Fibroblast of lung (primary cell): ENCODE measurements around the gene PCDH9. TPM values are rescaled to one million over a fixed set of nuclear protein-coding genes. Genes with fewer than 3 reads are reported as not detected.
A peak's percentile ranks its signal among the peaks of the same experiment; 100 is the strongest.

ENCODE experiments used
- DNase-seq, 2 donors: peaks; one replicate each; pipeline versions ENCODE4 v3.0.0 to v3.0.0-alpha.2; 2010; ENCODE audit warnings: low read depth in 2 of 2
- H2AFZ ChIP-seq: 2 replicates; pipeline ENCODE4 v1.5.1; 2012; ENCODE audit warnings: low read length, control low read depth, inconsistent platforms
- H3K27ac ChIP-seq: 2 replicates; pipeline ENCODE4 v1.5.1; 2011; ENCODE audit warnings: low read length, control low read depth; ENCODE audit not compliant: insufficient read depth
- H3K27me3 ChIP-seq: 2 replicates; pipeline ENCODE4 v1.5.1; 2011; ENCODE audit warnings: mild to moderate bottlenecking, low read length; ENCODE audit not compliant: control insufficient read depth, insufficient read depth
- H3K36me3 ChIP-seq: 2 replicates; pipeline ENCODE4 v1.5.1; 2011; ENCODE audit warnings: low read length; ENCODE audit not compliant: control insufficient read depth, insufficient read depth
- H3K4me1 ChIP-seq: 2 replicates; pipeline ENCODE4 v1.5.1; 2011; ENCODE audit warnings: low read length; ENCODE audit not compliant: control insufficient read depth, insufficient read depth; ENCODE audit errors: extremely low read depth
- H3K4me2 ChIP-seq: 2 replicates; pipeline ENCODE4 v1.5.1; 2011; ENCODE audit warnings: low read length, control low read depth; ENCODE audit not compliant: insufficient read depth; ENCODE audit errors: extremely low read depth
- H3K4me3 ChIP-seq, 4 experiments: fragments of 200-600 bp in 1 of 4; sonication (generic) in 1 of 4; replicated peaks in 1 of 4; 2 replicates each; pipeline ENCODE4 v1.5.1; 2011 to 2016; ENCODE audit warnings: low read length in 4 of 4, low read depth in 3 of 4, mild to moderate bottlenecking in 3 of 4, control low read depth in 2 of 4, inconsistent platforms in 1 of 4, mixed read lengths in 1 of 4; ENCODE audit not compliant: insufficient read depth in 1 of 4; ENCODE audit errors: control extremely low read depth in 1 of 4
- H3K79me2 ChIP-seq: 2 replicates; pipeline ENCODE4 v1.5.1; 2012; ENCODE audit warnings: mild to moderate bottlenecking, low read length, inconsistent platforms; ENCODE audit not compliant: control insufficient read depth, insufficient read depth
- H3K9ac ChIP-seq: 2 replicates; pipeline ENCODE4 v1.5.1; 2011; ENCODE audit warnings: mild to moderate bottlenecking, low read length, control low read depth; ENCODE audit not compliant: insufficient read depth
- H3K9me3 ChIP-seq: 2 replicates; pipeline ENCODE4 v1.5.1; 2012; ENCODE audit warnings: low read depth, low read length; ENCODE audit not compliant: control insufficient read depth, insufficient read depth
- H4K20me1 ChIP-seq: 2 replicates; pipeline ENCODE4 v1.5.1; 2011; ENCODE audit warnings: low read length; ENCODE audit not compliant: control insufficient read depth, insufficient read depth; ENCODE audit errors: extremely low read depth
- EZH2 ChIP-seq: IDR thresholded peaks from 2 replicates; pipeline ENCODE4 v1.5.1; 2012; ENCODE audit warnings: low read length, control low read depth, mild to moderate bottlenecking; ENCODE audit errors: missing control alignments
- polyA plus RNA-seq, 2 donors: library from polyadenylated mRNA; depleted of rRNA in 1 of 2; stranded (reverse) in 1 of 2; unstranded in 1 of 2; fragments of >200 nt; gene quantifications; 2 replicates each; pipeline ENCODE4 v1.2.1, GENCODE V29; 2011 to 2012; ENCODE audit warnings: missing spikeins in 1 of 2
- total RNA-seq: library from RNA; depleted of rRNA; stranded (reverse); fragments of >200 nt; gene quantifications from 2 replicates; pipeline ENCODE4 v1.2.1, GENCODE V29; 2014
- TF ChIP-seq, protein P1 (sequence below), 2 donors: IDR thresholded peaks in 1 of 2; conservative IDR thresholded peaks in 1 of 2; 1 replicate in 1 of 2; 2 replicates in 1 of 2; pipeline ENCODE4 v1.5.1; 2011 to 2012; ENCODE audit warnings: low read length in 2 of 2, control low read depth in 1 of 2, inconsistent platforms in 1 of 2, low read depth in 1 of 2, mild to moderate bottlenecking in 1 of 2

The PCDH9 gene
- total and polyA plus RNA-seq, 2 donors (not counting 1 experiment from before 2014, with no cell fraction given): 0.50 to 0.67 TPM

GRCh38 chr13:67148161-67148571, 82.0 kb downstream of the PCDH9 start:
- Histone ChIP-seq H3K27ac (no peak overlapping the region), H3K79me2 (no peaks in the 10 kb centered on the region), H3K27me3 (no peaks in the 10 kb centered on the region), H3K9me3 (no peaks in the 10 kb centered on the region), H3K36me3 (no peaks in the 10 kb centered on the region), H3K4me3 (peak overlapping the region in 1 of 4 experiments; percentile 29), H3K4me1 (no peaks in the 10 kb centered on the region), H3K9ac (no peak overlapping the region), H4K20me1 (no peaks in the 10 kb centered on the region), H3K4me2 (no peak overlapping the region), H2AFZ (no peak overlapping the region)
- no peak for TF ChIP-seq EZH2
- TF ChIP-seq, protein P1, sequence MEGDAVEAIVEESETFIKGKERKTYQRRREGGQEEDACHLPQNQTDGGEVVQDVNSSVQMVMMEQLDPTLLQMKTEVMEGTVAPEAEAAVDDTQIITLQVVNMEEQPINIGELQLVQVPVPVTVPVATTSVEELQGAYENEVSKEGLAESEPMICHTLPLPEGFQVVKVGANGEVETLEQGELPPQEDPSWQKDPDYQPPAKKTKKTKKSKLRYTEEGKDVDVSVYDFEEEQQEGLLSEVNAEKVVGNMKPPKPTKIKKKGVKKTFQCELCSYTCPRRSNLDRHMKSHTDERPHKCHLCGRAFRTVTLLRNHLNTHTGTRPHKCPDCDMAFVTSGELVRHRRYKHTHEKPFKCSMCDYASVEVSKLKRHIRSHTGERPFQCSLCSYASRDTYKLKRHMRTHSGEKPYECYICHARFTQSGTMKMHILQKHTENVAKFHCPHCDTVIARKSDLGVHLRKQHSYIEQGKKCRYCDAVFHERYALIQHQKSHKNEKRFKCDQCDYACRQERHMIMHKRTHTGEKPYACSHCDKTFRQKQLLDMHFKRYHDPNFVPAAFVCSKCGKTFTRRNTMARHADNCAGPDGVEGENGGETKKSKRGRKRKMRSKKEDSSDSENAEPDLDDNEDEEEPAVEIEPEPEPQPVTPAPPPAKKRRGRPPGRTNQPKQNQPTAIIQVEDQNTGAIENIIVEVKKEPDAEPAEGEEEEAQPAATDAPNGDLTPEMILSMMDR (conservative IDR thresholded peaks at IDR 0.05 in 1 of 2, IDR thresholded peaks at IDR 0.05 in 1 of 2; ENCODE audit: low read depth in 1 of 2, low read length in 2 of 2): no peak
- peak; percentile 50 to 66 for DNase-seq

DNA sequence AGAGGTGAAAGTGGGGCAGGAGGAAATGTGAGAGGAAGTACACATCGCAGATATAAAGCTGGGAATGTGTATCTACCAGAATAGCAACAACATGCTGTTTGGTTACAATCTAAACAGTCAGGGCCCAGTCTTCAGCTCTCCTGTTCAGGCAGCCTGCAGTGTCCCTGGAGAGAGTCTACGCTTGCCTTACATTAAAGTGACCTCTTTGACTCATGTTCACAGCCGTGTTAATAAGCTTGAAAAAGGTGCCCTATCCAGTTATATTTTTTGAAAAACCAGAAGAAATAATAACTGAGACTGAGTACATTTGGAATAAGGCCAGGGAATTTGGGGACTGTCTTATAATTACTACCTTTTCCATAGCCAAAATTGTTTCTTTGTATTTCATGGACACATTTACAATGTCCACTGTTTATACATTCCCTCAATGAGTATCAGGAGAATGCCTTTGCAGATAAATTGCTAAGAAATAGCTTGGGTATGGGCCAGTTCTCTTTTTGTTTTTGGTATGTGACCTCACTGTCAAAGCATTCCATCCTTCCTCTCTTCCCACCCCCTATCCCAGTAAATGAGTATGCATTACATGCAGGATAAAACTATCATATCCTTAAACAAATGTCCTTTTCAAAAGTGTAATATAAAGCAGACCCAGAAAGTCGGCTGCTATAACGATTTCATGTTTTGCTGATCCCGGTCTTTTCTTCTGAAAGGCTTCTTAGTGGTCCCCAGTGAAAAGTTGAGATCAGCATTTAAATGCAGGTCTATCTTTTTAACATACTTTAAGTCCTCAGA, 82.6 kb downstream of the PCDH9 start:
- TF ChIP-seq, protein P1 (conservative IDR thresholded peaks at IDR 0.05 in 1 of 2, IDR thresholded peaks at IDR 0.05 in 1 of 2; ENCODE audit: low read depth in 1 of 2, low read length in 2 of 2): no peak
- no peak for TF ChIP-seq EZH2
- Histone ChIP-seq H3K27ac (peak overlapping the region; percentile 19), H4K20me1 (no peaks in the 10 kb centered on the region), H3K4me3 (peak overlapping the region in 1 of 4 experiments; percentile 29), H3K27me3 (no peaks in the 10 kb centered on the region), H3K9me3 (no peaks in the 10 kb centered on the region), H3K4me2 (peak overlapping the region; percentile 37), H2AFZ (peak overlapping the region; percentile 60), H3K4me1 (no peaks in the 10 kb centered on the region), H3K36me3 (no peaks in the 10 kb centered on the region), H3K79me2 (no peaks in the 10 kb centered on the region), H3K9ac (no peak overlapping the region)
- DNase-seq: peak; percentile 63 to 85

DNA sequence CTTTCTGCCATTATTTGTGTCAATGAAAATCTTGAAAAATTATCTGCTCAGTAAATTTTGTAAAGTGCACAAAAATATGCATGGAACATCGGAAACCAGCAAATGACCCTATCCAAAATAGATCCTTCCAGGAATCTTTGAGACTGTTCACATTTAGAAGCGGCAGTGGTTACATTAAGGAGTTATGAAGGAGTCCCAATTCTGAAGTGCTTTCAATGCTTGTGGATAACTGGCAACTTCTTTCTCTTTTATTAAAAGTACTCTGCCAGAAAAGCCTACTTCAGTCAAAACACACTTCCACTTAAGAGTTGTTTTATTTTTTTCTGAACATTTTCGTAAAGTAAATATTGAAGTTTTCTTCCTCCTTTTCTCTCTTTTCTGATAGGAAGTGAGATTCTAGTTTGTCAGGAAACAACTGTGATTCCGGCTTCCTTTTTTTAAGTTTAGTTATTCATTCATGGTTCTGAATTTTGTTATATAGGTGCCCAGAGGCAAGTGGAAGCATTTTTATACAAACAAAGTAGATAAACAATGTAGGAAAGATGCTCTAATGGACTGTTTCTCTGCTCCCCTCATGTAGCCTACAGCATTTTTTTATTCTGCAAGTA, 83.5 kb downstream of the PCDH9 start:
- H3K4me1 ChIP-seq: no peaks in the 10 kb centered on the region
- DNase-seq: no peak
- no peaks in the 10 kb centered on the region for H3K9me3 ChIP-seq
- no peak overlapping the region for H3K4me2 ChIP-seq
- no peaks in the 10 kb centered on the region for H3K79me2 ChIP-seq
- H3K36me3 ChIP-seq: no peaks in the 10 kb centered on the region
- no peak overlapping the region for H3K9ac ChIP-seq
- TF ChIP-seq, protein P1 (conservative IDR thresholded peaks at IDR 0.05 in 1 of 2, IDR thresholded peaks at IDR 0.05 in 1 of 2; ENCODE audit: low read depth in 1 of 2, low read length in 2 of 2): no peak
- TF ChIP-seq EZH2: no peak
- H4K20me1 ChIP-seq: no peaks in the 10 kb centered on the region
- H3K4me3 ChIP-seq: no peak overlapping the region
- no peak overlapping the region for H2AFZ ChIP-seq
- no peak overlapping the region for H3K27ac ChIP-seq
- H3K27me3 ChIP-seq: no peaks in the 10 kb centered on the region
